HCT116 (cell line): ENCODE measurements around the gene CRISPLD2. TPM values are rescaled to one million over a fixed set of nuclear protein-coding genes. Genes with fewer than 3 reads are reported as not detected.

ENCODE experiments used
- ATAC-seq: fragments of 200-7000 bp; cut with Tn5 transposase; 2 replicates; pipeline ENCODE4 v1.9.1; 2020; ENCODE audit warnings: mild to moderate bottlenecking, moderate library complexity
- BruUV-seq: library from RNA; stranded (reverse); fragments of 400-500 nt; replicated peaks from 2 replicates; lab custom pipeline; 2021; lab: Mats Ljungman, UMichigan
- CTCF ChIA-PET: fragments of 300-600 bp; sonication (Branson Sonifier 250); formaldehyde crosslinking; loops from one replicate; lab custom pipeline; 2021; ENCODE audit warnings: antibody characterized with exemption; lab: Charles Lee
- POLR2A ChIA-PET: fragments of 300-600, 350-600 bp; sonication (Branson Sonifier 250); formaldehyde crosslinking; loops from one replicate; lab custom pipeline; 2021; ENCODE audit warnings: antibody characterized with exemption; lab: Charles Lee
- RAD21 ChIA-PET, 2 experiments: fragments of 300-600 bp; sonication (Branson Sonifier 250); formaldehyde crosslinking; loops; one replicate each; lab custom pipeline; 2023; ENCODE audit warnings: low total read pairs in 2 of 2; ENCODE audit not compliant: uncharacterized antibody in 2 of 2, unreplicated experiment in 2 of 2, low non-redundant PET in 1 of 2; lab: Charles Lee
- DNase-seq: peaks from one replicate; pipeline ENCODE4 v3.0.0-alpha.2; 2010; ENCODE audit warnings: low read depth, low spot score
- H2AFZ ChIP-seq: fragments of 200-600 bp; shearing (Covaris generic), sonication (generic); 2 replicates; pipeline ENCODE4 v1.6.1; 2017; ENCODE audit warnings: low read depth, mixed run types, mixed read lengths, antibody characterized with exemption, low read length; ENCODE audit not compliant: poor library complexity, severe bottlenecking
- H3K27ac ChIP-seq: 2 replicates; pipeline ENCODE4 v1.5.1; 2012; ENCODE audit warnings: low read depth, low read length
- H3K27me3 ChIP-seq: fragments of 200-600 bp; sonication (generic); 2 replicates; pipeline ENCODE4 v1.6.1; 2016; ENCODE audit warnings: mixed run types, low read length, mixed read lengths; ENCODE audit not compliant: insufficient read depth
- H3K36me3 ChIP-seq, 2 experiments: fragments of 200-500 bp in 1 of 2; fragments of 200-600 bp in 1 of 2; sonication (Bioruptor generic) in 1 of 2; sonication (generic) in 1 of 2; 2 replicates each; pipeline versions ENCODE4 v1.5.1 to v1.6.1; 2014 to 2016; ENCODE audit warnings: low read length in 2 of 2, inconsistent platforms in 1 of 2, mixed read lengths in 1 of 2, mixed run types in 1 of 2; ENCODE audit not compliant: insufficient read depth in 2 of 2, control insufficient read depth in 1 of 2
- H3K4me1 ChIP-seq, 2 experiments: fragments of 200-600 bp in 1 of 2; sonication (generic) in 1 of 2; 2 replicates each; pipeline versions ENCODE4 v1.5.1 to v1.6.1; 2012 to 2017; ENCODE audit warnings: low read length in 2 of 2, inconsistent platforms in 1 of 2, mild to moderate bottlenecking in 1 of 2, mixed read lengths in 1 of 2, mixed run types in 1 of 2, moderate library complexity in 1 of 2; ENCODE audit not compliant: insufficient read depth in 2 of 2, control insufficient read depth in 1 of 2
- H3K4me2 ChIP-seq: fragments of 200-600 bp; sonication (generic); 2 replicates; pipeline ENCODE4 v1.6.1; 2017; ENCODE audit warnings: mixed run types, low read length, mixed read lengths
- H3K4me3 ChIP-seq, 2 experiments: fragments of 200-600 bp in 1 of 2; sonication (generic) in 1 of 2; replicated peaks in 1 of 2; 2 replicates each; pipeline ENCODE4 v1.5.1; 2011 to 2016; ENCODE audit warnings: low read length in 2 of 2, control low read depth in 1 of 2, low read depth in 1 of 2, mild to moderate bottlenecking in 1 of 2, mixed read lengths in 1 of 2, mixed run types in 1 of 2
- H3K79me2 ChIP-seq: fragments of 200-600 bp; sonication (generic); 2 replicates; pipeline ENCODE4 v1.6.1; 2017; ENCODE audit warnings: mild to moderate bottlenecking, mixed run types, low read length, moderate library complexity, mixed read lengths; ENCODE audit not compliant: insufficient read depth
- H3K9ac ChIP-seq: fragments of 200-600 bp; sonication (generic); 2 replicates; pipeline ENCODE4 v1.6.1; 2016; ENCODE audit warnings: low read length, mixed read lengths
- H3K9me2 ChIP-seq: fragments of 200-600 bp; sonication (generic), shearing (Covaris generic); 2 replicates; pipeline ENCODE4 v1.6.1; 2017; ENCODE audit warnings: mixed run types, mild to moderate bottlenecking, moderate library complexity; ENCODE audit not compliant: insufficient read depth
- H3K9me3 ChIP-seq, 2 experiments: fragments of 200-500 bp in 1 of 2; fragments of 200-600 bp in 1 of 2; sonication (Bioruptor generic) in 1 of 2; sonication (generic) in 1 of 2; 2 replicates each; pipeline ENCODE4 v1.6.1; 2014 to 2017; ENCODE audit warnings: low read length in 2 of 2, mixed read lengths in 2 of 2, inconsistent platforms in 1 of 2, low read depth in 1 of 2, mild to moderate bottlenecking in 1 of 2, mixed run types in 1 of 2, moderate library complexity in 1 of 2; ENCODE audit not compliant: control insufficient read depth in 1 of 2, insufficient read depth in 1 of 2
- H4K20me1 ChIP-seq: fragments of 200-600 bp; sonication (generic), shearing (Covaris generic); 2 replicates; pipeline ENCODE4 v1.6.1; 2017; ENCODE audit warnings: mixed run types, mild to moderate bottlenecking, moderate library complexity; ENCODE audit not compliant: insufficient read depth
- CEBPB ChIP-seq: IDR thresholded peaks from 2 replicates; pipeline ENCODE4 v1.6.1; 2012; ENCODE audit warnings: low read depth
- CTCF ChIP-seq, 3 experiments: fragments of 200-600 bp in 1 of 3; sonication (generic) in 1 of 3; IDR thresholded peaks in 2 of 3; conservative IDR thresholded peaks in 1 of 3; 2 replicates each; pipeline ENCODE4 v1.5.1; 2012 to 2017; ENCODE audit warnings: low read depth in 2 of 3, low read length in 2 of 3, antibody characterized with exemption in 1 of 3, borderline replicate concordance in 1 of 3, control low read depth in 1 of 3, mild to moderate bottlenecking in 1 of 3, mixed read lengths in 1 of 3, mixed run types in 1 of 3, moderate library complexity in 1 of 3; ENCODE audit not compliant: insufficient read depth in 1 of 3
- EGR1 ChIP-seq: IDR thresholded peaks from 2 replicates; pipeline ENCODE4 v1.6.1; 2012; ENCODE audit warnings: low read depth
- ELF1 ChIP-seq: IDR thresholded peaks from 2 replicates; pipeline ENCODE4 v1.6.1; 2012; ENCODE audit warnings: low read depth, borderline replicate concordance
- EZH2phosphoT487 ChIP-seq: fragments of 200-600 bp; IDR thresholded peaks from 2 replicates; pipeline ENCODE4 v1.6.1; 2018; ENCODE audit warnings: antibody characterized with exemption, borderline replicate concordance
- FOSL1 ChIP-seq: IDR thresholded peaks from 2 replicates; pipeline ENCODE4 v1.6.1; 2012; ENCODE audit warnings: low read depth
- JUND ChIP-seq: IDR thresholded peaks from 2 replicates; pipeline ENCODE4 v1.6.1; 2012
- MAX ChIP-seq: IDR thresholded peaks from 2 replicates; pipeline ENCODE4 v1.6.1; 2012
- POLR2AphosphoS5 ChIP-seq: IDR thresholded peaks from 2 replicates; pipeline ENCODE4 v1.6.1; 2011; ENCODE audit warnings: mild to moderate bottlenecking, low read depth, low read length, moderate library complexity
- SIN3A ChIP-seq: IDR thresholded peaks from 2 replicates; pipeline ENCODE4 v1.6.1; 2012; ENCODE audit warnings: low read depth
- TCF7L2 ChIP-seq: IDR thresholded peaks from 2 replicates; pipeline ENCODE4 v1.7.0; 2011; ENCODE audit warnings: borderline replicate concordance, inconsistent platforms; ENCODE audit not compliant: insufficient read depth, insufficient read length; ENCODE audit errors: extremely low read depth
- YY1 ChIP-seq: IDR thresholded peaks from 2 replicates; pipeline ENCODE4 v1.6.1; 2011; ENCODE audit warnings: low read length, low read depth, moderate library complexity, mild to moderate bottlenecking; ENCODE audit not compliant: insufficient replicate concordance; ENCODE audit errors: extremely low read depth
- ZNF274 ChIP-seq: fragments of 200-500 bp; sonication (Bioruptor generic); IDR thresholded peaks from 2 replicates; pipeline ENCODE4 v1.6.1; 2014; ENCODE audit warnings: mild to moderate bottlenecking, low read depth, low read length, inconsistent platforms
- intact Hi-C: fragments of 100-400 bp; cut with micrococcal nuclease; formaldehyde crosslinking; loops from 2 replicates; pipeline ENCODE4 v1.10.0; 2022
- total RNA-seq: library from RNA; stranded (reverse); gene quantifications from one replicate; pipeline ENCODE4 v1.2.1, GENCODE V29; 2021; ENCODE audit not compliant: unreplicated experiment
- TF ChIP-seq, protein P1 (sequence below): IDR thresholded peaks from 2 replicates; pipeline ENCODE4 v1.6.1; 2012
- TF ChIP-seq, protein P2 (sequence below): IDR thresholded peaks from 2 replicates; pipeline ENCODE4 v1.6.1; 2012; ENCODE audit warnings: low read depth

CRISPLD2 gene
- total RNA-seq, 1 experiment from 2014 or later = 4.6 TPM

DNA sequence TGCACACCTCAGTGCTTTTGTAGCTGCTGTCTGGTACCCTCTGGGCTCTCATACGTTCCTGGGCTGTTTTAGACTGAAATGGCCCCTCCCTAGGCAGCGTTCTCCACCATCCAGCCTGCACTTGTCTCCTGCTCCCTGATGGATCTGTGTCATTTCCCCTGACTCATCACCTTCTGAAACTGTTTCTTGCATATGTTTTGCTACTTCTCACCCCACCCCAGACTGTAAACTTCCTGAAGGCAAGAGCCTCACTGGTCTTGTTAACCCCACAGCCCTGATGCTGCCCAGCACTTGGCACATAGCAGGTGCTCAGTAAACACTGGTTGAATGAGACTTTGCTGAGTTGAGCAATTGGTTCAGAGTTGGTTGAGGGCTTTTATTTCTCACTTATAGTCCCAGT is 78.7 kb downstream of the CRISPLD2 start:
- H3K9ac ChIP-seq = no peak overlapping the region
- no peaks in the 10 kb centered on the region for H3K36me3 ChIP-seq
- ChIA-PET POLR2A (no interaction called here), CTCF (no interaction called here), RAD21 (no interaction called here)
- DNase-seq = no peak
- H3K27ac ChIP-seq = no peak overlapping the region
- peaks cover 0 to 5% of the 10 kb centered on the region in 2 experiments; a peak in 1 of 4 replicates for H3K4me1 ChIP-seq
- no peak for ATAC-seq
- H4K20me1 ChIP-seq = no peaks in the 10 kb centered on the region
- no TSS peak for BruUV-seq
- H3K4me3 ChIP-seq = no peak overlapping the region
- TF ChIP-seq JUND (no peak), CEBPB (no peak), EGR1 (no peak), TCF7L2 (no peak), POLR2AphosphoS5 (no peak), FOSL1 (no peak), SIN3A (no peak), ELF1 (no peak), MAX (no peak), CTCF (IDR thresholded peaks at IDR 0.05 in 2 of 3, conservative IDR thresholded peaks at IDR 0.05 in 1 of 3; ENCODE audit: borderline replicate concordance in 1 of 3, insufficient read depth in 1 of 3, low read depth in 2 of 3, low read length in 2 of 3) (no peak), YY1 (no peak), EZH2phosphoT487 (no peak), ZNF274 (no peak)
- TF ChIP-seq, protein P1, sequence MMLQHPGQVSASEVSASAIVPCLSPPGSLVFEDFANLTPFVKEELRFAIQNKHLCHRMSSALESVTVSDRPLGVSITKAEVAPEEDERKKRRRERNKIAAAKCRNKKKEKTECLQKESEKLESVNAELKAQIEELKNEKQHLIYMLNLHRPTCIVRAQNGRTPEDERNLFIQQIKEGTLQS = no peak
- TF ChIP-seq, protein P2, sequence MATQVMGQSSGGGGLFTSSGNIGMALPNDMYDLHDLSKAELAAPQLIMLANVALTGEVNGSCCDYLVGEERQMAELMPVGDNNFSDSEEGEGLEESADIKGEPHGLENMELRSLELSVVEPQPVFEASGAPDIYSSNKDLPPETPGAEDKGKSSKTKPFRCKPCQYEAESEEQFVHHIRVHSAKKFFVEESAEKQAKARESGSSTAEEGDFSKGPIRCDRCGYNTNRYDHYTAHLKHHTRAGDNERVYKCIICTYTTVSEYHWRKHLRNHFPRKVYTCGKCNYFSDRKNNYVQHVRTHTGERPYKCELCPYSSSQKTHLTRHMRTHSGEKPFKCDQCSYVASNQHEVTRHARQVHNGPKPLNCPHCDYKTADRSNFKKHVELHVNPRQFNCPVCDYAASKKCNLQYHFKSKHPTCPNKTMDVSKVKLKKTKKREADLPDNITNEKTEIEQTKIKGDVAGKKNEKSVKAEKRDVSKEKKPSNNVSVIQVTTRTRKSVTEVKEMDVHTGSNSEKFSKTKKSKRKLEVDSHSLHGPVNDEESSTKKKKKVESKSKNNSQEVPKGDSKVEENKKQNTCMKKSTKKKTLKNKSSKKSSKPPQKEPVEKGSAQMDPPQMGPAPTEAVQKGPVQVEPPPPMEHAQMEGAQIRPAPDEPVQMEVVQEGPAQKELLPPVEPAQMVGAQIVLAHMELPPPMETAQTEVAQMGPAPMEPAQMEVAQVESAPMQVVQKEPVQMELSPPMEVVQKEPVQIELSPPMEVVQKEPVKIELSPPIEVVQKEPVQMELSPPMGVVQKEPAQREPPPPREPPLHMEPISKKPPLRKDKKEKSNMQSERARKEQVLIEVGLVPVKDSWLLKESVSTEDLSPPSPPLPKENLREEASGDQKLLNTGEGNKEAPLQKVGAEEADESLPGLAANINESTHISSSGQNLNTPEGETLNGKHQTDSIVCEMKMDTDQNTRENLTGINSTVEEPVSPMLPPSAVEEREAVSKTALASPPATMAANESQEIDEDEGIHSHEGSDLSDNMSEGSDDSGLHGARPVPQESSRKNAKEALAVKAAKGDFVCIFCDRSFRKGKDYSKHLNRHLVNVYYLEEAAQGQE = no peak
- intact Hi-C loops = no loop called here
- H2AFZ ChIP-seq = no peak overlapping the region
- no peaks in the 10 kb centered on the region for H3K9me2 ChIP-seq
- H3K79me2 ChIP-seq = no peaks in the 10 kb centered on the region
- H3K27me3 ChIP-seq = no peaks in the 10 kb centered on the region
- no peak overlapping the region for H3K4me2 ChIP-seq
- no peaks in the 10 kb centered on the region for H3K9me3 ChIP-seq
